Loucy (cell line): ENCODE results near the gene LRRC1.

Experiments used
- EZH2phosphoT487 ChIP-seq: fragments of 200-600 bp; IDR thresholded peaks from 2 replicates; pipeline ENCODE4 v1.6.1; 2018; ENCODE audit warnings: antibody characterized with exemption, mild to moderate bottlenecking, moderate library complexity, borderline replicate concordance
- TF ChIP-seq, protein P1 (sequence below): fragments of 200-600 bp; sonication (generic); conservative IDR thresholded peaks from 2 replicates; pipeline ENCODE4 v1.5.1; 2014; ENCODE audit warnings: mild to moderate bottlenecking, antibody characterized with exemption, low read length

DNA sequence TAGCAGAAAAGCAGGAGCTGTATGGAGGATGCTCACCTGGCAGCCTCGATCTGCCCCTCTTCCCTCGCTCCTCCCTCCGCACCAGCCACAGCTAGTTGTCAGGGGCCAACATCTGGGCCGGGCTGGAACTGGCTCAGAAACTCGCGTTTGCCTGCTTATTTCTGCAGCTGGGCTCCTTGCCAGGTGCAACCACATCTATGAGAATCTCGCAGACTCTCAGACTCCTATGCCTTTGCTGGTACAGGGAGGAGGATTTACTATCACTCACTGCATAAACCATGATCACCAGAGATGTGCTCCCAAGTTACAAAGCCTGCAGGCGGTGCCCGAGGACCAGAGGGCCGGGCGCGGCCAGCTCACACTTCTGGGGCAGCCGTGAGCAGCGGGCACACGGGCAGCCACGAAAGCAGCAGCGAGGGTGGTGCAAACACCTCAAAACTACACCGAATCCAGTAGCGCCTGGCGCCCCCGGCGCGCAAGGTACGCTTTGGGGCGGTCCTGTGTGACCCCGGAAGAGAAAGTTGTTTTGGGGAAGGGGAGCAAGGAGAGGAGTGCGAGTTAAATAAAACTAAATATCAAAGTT lies 577 bp upstream of the LRRC1 start:
- TF ChIP-seq, protein P1, sequence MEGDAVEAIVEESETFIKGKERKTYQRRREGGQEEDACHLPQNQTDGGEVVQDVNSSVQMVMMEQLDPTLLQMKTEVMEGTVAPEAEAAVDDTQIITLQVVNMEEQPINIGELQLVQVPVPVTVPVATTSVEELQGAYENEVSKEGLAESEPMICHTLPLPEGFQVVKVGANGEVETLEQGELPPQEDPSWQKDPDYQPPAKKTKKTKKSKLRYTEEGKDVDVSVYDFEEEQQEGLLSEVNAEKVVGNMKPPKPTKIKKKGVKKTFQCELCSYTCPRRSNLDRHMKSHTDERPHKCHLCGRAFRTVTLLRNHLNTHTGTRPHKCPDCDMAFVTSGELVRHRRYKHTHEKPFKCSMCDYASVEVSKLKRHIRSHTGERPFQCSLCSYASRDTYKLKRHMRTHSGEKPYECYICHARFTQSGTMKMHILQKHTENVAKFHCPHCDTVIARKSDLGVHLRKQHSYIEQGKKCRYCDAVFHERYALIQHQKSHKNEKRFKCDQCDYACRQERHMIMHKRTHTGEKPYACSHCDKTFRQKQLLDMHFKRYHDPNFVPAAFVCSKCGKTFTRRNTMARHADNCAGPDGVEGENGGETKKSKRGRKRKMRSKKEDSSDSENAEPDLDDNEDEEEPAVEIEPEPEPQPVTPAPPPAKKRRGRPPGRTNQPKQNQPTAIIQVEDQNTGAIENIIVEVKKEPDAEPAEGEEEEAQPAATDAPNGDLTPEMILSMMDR, result peak; percentile 43; the same call in 1 of the 2 replicates
- TF ChIP-seq EZH2phosphoT487, result no peak
